CD4-positive, CD25-positive, alpha-beta regulatory T cell (primary cell): ENCODE measurements around the gene ZNF438. TPM values are rescaled to one million over a fixed set of nuclear protein-coding genes. Genes with fewer than 3 reads are reported as not detected.

ENCODE experiments used
- ATAC-seq, 2 donors: fragments of 150-1000 bp; cut with Tn5 transposase; one replicate each; pipeline ENCODE4 v1.10.0; 2021; ENCODE audit warnings: low read depth in 2 of 2, moderate number of reproducible peaks in 2 of 2, moderate library complexity in 1 of 2
- DNase-seq, 3 donors: peaks; one replicate each; pipeline versions ENCODE4 v3.0.0 to v3.0.0-alpha.2; 2012 to 2022; ENCODE audit warnings: mixed read lengths in 1 of 3
- H3K27ac ChIP-seq: one replicate; pipeline ENCODE4 v1.7.0; 2013; ENCODE audit warnings: mild to moderate bottlenecking, low read length; ENCODE audit not compliant: insufficient read depth, poor library complexity, severe bottlenecking
- H3K27me3 ChIP-seq: one replicate; pipeline ENCODE4 v1.7.0; 2013; ENCODE audit warnings: low read length; ENCODE audit not compliant: control insufficient read depth, insufficient read depth
- H3K36me3 ChIP-seq: one replicate; pipeline ENCODE4 v1.7.0; 2013; ENCODE audit warnings: mild to moderate bottlenecking, low read length, moderate library complexity; ENCODE audit not compliant: control insufficient read depth, insufficient read depth
- H3K4me1 ChIP-seq: 2 replicates; pipeline ENCODE4 v1.7.0; 2013; ENCODE audit warnings: mild to moderate bottlenecking, low read length; ENCODE audit not compliant: insufficient read depth, control insufficient read depth, poor library complexity, severe bottlenecking
- H3K4me3 ChIP-seq: one replicate; pipeline ENCODE4 v1.7.0; 2013; ENCODE audit warnings: low read depth, mild to moderate bottlenecking, low read length, moderate library complexity
- H3K9me3 ChIP-seq, 2 experiments: 1 replicate in 1 of 2; 2 replicates in 1 of 2; pipeline ENCODE4 v1.7.0; 2013; ENCODE audit warnings: low read length in 2 of 2, mild to moderate bottlenecking in 1 of 2, moderate library complexity in 1 of 2; ENCODE audit not compliant: control insufficient read depth in 2 of 2
- H3K27ac Mint-ChIP-seq, 3 donors: one replicate each; pipeline ENCODE4 v1.8.0; 2020 to 2022; ENCODE audit warnings: mild to moderate bottlenecking in 3 of 3, mixed read lengths in 3 of 3, moderate library complexity in 2 of 3
- H3K27me3 Mint-ChIP-seq: one replicate; pipeline ENCODE4 v1.8.0; 2022; ENCODE audit warnings: mild to moderate bottlenecking, mixed read lengths
- H3K36me3 Mint-ChIP-seq: one replicate; pipeline ENCODE4 v1.8.0; 2020; ENCODE audit warnings: mixed read lengths
- H3K4me1 Mint-ChIP-seq, 4 donors: one replicate each; pipeline ENCODE4 v1.8.0; 2020 to 2022; ENCODE audit warnings: mixed read lengths in 4 of 4, mild to moderate bottlenecking in 1 of 4
- H3K4me3 Mint-ChIP-seq, 4 donors: one replicate each; pipeline ENCODE4 v1.8.0; 2020 to 2022; ENCODE audit warnings: mild to moderate bottlenecking in 4 of 4, mixed read lengths in 4 of 4, moderate library complexity in 3 of 4
- H3K9me3 Mint-ChIP-seq, 7 donors: one replicate each; pipeline ENCODE4 v1.8.0; 2020 to 2022; ENCODE audit warnings: mixed read lengths in 7 of 7, mild to moderate bottlenecking in 3 of 7, moderate library complexity in 2 of 7
- polyA plus RNA-seq, 4 donors: library from polyadenylated mRNA; unstranded; fragments of 300-500 nt; fragmentation: Illumina TruSeq; gene quantifications; one replicate each; pipeline ENCODE4 v1.2.3, GENCODE V29; 2021
- total RNA-seq: library from RNA; stranded (reverse); gene quantifications from one replicate; pipeline ENCODE4 v1.2.3, GENCODE V29; 2022

The ZNF438 gene
- total and polyA plus RNA-seq, 5 donors from 2014 or later = 1.6 to 5.1 (median 3.4) TPM

GRCh38 chr10:30869566-30869965, 162.1 kb downstream of the ZNF438 start:
- H3K27ac ChIP-seq = no peak overlapping the region
- Mint-ChIP-seq H3K36me3 (no peaks in the 10 kb centered on the region), H3K4me3 (no peak overlapping the region), H3K27ac (no peak overlapping the region), H3K9me3 (no peaks in the 10 kb centered on the region), H3K27me3 (no peaks in the 10 kb centered on the region), H3K4me1 (no peaks in the 10 kb centered on the region)
- DNase-seq (no peak), ATAC-seq (no peak)
- no peaks in the 10 kb centered on the region for H3K36me3 ChIP-seq
- H3K4me3 ChIP-seq = no peak overlapping the region
- no peaks in the 10 kb centered on the region for H3K4me1 ChIP-seq
- no peaks in the 10 kb centered on the region for H3K27me3 ChIP-seq
- no peaks in the 10 kb centered on the region for H3K9me3 ChIP-seq

DNA sequence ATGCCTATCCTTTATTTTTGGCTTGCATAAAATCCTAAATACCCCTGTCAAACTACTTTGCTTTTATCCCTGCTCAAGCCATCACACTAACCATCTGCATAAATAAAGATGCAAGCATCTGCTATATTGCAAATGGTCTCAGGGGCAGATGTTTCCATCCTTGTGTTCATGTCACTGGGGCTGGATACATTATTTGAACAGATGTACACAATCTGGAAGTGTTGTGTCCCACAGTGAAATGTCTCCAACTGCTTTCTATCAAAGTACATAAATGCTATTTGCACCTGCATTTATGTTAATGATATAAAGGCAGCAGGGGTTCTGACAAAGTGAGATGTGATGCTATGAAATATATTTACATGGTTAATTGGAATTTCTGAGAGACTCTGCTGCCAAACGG, 163.1 kb downstream of the ZNF438 start:
- Mint-ChIP-seq H3K4me1 (peaks cover 0 to 1% (median 0%) of the 10 kb centered on the region in 4 donors), H3K27ac (no peak overlapping the region), H3K27me3 (no peaks in the 10 kb centered on the region), H3K9me3 (peaks cover 0 to 2% (median 0%) of the 10 kb centered on the region in 7 donors), H3K36me3 (no peaks in the 10 kb centered on the region), H3K4me3 (no peak overlapping the region)
- DNase-seq (no peak), ATAC-seq (no peak)
- no peaks in the 10 kb centered on the region for H3K27me3 ChIP-seq
- no peak overlapping the region for H3K27ac ChIP-seq
- no peaks in the 10 kb centered on the region for H3K9me3 ChIP-seq
- H3K4me3 ChIP-seq = no peak overlapping the region
- no peaks in the 10 kb centered on the region for H3K36me3 ChIP-seq
- H3K4me1 ChIP-seq = no peaks in the 10 kb centered on the region

- DNase-seq = no peak
- no peak overlapping the region for H3K27ac Mint-ChIP-seq
- no peak for ATAC-seq
Measured at GRCh38 chr10:30866896-30867295, 164.8 kb downstream of the ZNF438 start.

DNA sequence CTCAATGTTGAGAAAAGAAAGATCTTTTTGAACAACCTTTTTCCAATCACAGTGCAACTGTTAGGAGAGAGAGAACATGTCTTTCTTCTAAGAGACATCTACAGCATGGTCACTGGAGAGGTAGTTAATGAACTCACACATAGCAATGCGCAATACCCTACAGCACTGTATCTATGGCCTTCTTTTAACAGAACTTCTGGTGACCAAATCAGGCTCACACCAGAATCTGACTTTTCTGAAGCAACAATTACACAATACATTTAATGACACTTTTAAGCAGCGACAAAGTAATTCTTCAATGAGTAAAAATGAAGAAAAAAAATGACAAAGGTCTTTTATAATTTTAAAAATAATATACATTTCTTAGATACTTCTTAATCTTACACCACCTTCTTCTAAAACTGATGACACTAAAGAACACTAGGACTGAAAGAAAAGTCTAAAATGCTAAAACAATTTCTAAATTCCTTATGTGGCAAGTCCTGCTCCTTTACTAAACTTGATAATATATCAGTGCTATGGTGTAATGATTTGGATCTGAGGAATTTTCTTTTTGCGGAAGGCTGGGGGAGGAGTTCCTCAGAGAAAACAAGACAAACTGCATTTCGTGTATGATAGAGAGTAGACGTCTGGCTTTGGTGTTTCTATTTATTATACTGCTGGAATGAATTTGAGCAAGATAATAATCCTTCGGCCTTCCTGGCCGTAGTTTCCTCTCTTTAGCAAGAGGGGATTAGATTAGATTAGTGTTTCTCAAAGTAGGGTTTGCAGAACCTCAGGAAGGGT, 166.3 kb downstream of the ZNF438 start:
- peaks cover 0 to 2% (median 0%) of the 10 kb centered on the region in 4 donors for H3K4me1 Mint-ChIP-seq
- H3K27me3 Mint-ChIP-seq = no peaks in the 10 kb centered on the region
- no peak overlapping the region for H3K4me3 ChIP-seq
- H3K27ac Mint-ChIP-seq = no peak overlapping the region
- no peak overlapping the region for H3K4me3 Mint-ChIP-seq
- H3K4me1 ChIP-seq = no peaks in the 10 kb centered on the region
- H3K27ac ChIP-seq = no peak overlapping the region
- H3K36me3 ChIP-seq = no peaks in the 10 kb centered on the region
- H3K9me3 ChIP-seq = no peaks in the 10 kb centered on the region
- DNase-seq (no peak), ATAC-seq (no peak)
- H3K27me3 ChIP-seq = no peaks in the 10 kb centered on the region
- H3K36me3 Mint-ChIP-seq = no peaks in the 10 kb centered on the region
- H3K9me3 Mint-ChIP-seq = peaks cover 0 to 2% (median 0%) of the 10 kb centered on the region in 7 donors

More at GRCh38 chr10:30866896-30867295, 164.8 kb downstream of the ZNF438 start:
- Mint-ChIP-seq H3K27me3 (no peaks in the 10 kb centered on the region), H3K36me3 (no peaks in the 10 kb centered on the region), H3K9me3 (peaks cover 0 to 2% (median 0%) of the 10 kb centered on the region in 7 donors), H3K4me3 (no peak overlapping the region), H3K4me1 (peaks cover 0 to 2% (median 0%) of the 10 kb centered on the region in 4 donors)
- Histone ChIP-seq H3K27me3 (no peaks in the 10 kb centered on the region), H3K4me3 (no peak overlapping the region), H3K36me3 (no peaks in the 10 kb centered on the region), H3K9me3 (no peaks in the 10 kb centered on the region), H3K27ac (no peak overlapping the region), H3K4me1 (no peaks in the 10 kb centered on the region)

- Histone ChIP-seq H3K9me3 (no peaks in the 10 kb centered on the region), H3K36me3 (no peaks in the 10 kb centered on the region), H3K4me3 (no peak overlapping the region), H3K27ac (no peak overlapping the region), H3K4me1 (no peaks in the 10 kb centered on the region), H3K27me3 (no peaks in the 10 kb centered on the region)
- no peak for ATAC-seq
- Mint-ChIP-seq H3K27ac (no peak overlapping the region), H3K9me3 (peaks cover 0 to 2% (median 0%) of the 10 kb centered on the region in 7 donors), H3K4me3 (no peak overlapping the region), H3K4me1 (peaks cover 0 to 2% (median 0%) of the 10 kb centered on the region in 4 donors), H3K27me3 (no peaks in the 10 kb centered on the region), H3K36me3 (peaks cover 3% of the 10 kb centered on the region)
- DNase-seq = no peak
Measured at GRCh38 chr10:30863516-30864210, 168.0 kb downstream of the ZNF438 start.

- no peaks in the 10 kb centered on the region for H3K27me3 Mint-ChIP-seq
- no peaks in the 10 kb centered on the region for H3K4me1 ChIP-seq
- peaks cover 3% of the 10 kb centered on the region for H3K36me3 Mint-ChIP-seq
- DNase-seq = no peak
- H3K36me3 ChIP-seq = no peaks in the 10 kb centered on the region
- no peaks in the 10 kb centered on the region for H3K9me3 ChIP-seq
- H3K4me1 Mint-ChIP-seq = peaks cover 0 to 2% (median 0%) of the 10 kb centered on the region in 4 donors
- no peak for ATAC-seq
- H3K4me3 Mint-ChIP-seq = no peak overlapping the region
- no peak overlapping the region for H3K4me3 ChIP-seq
- H3K9me3 Mint-ChIP-seq = peaks cover 0 to 2% (median 0%) of the 10 kb centered on the region in 7 donors
- no peaks in the 10 kb centered on the region for H3K27me3 ChIP-seq
- no peak overlapping the region for H3K27ac ChIP-seq
- no peak overlapping the region for H3K27ac Mint-ChIP-seq
Measured at GRCh38 chr10:30862486-30862885, 169.2 kb downstream of the ZNF438 start.

DNA sequence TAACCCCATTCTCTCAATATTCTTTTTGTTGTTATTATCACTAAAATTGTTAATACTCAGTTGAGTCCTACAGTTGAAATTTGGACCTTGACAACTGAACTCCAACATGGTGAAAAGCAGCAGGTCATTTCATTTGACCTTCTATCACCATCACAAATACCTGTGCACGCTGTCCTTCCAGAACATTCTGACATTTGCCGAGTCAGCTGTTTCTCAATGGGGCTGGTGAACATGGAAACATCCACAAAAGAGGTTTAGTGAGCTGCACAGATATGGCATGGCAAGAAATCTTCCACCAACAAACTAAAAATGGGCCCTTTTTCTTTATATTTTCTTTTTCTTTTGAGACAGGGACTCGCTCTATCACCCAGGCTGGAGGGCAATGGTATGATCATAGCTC, 169.7 kb downstream of the ZNF438 start:
- Mint-ChIP-seq H3K27me3 (no peaks in the 10 kb centered on the region), H3K27ac (no peak overlapping the region), H3K9me3 (peaks cover 0 to 2% (median 0%) of the 10 kb centered on the region in 7 donors), H3K4me1 (peaks cover 0 to 2% (median 0%) of the 10 kb centered on the region in 4 donors), H3K4me3 (no peak overlapping the region), H3K36me3 (peaks cover 3% of the 10 kb centered on the region)
- H3K27ac ChIP-seq = no peak overlapping the region
- H3K27me3 ChIP-seq = no peaks in the 10 kb centered on the region
- H3K9me3 ChIP-seq = no peaks in the 10 kb centered on the region
- no peaks in the 10 kb centered on the region for H3K4me1 ChIP-seq
- ATAC-seq = no peak
- no peaks in the 10 kb centered on the region for H3K36me3 ChIP-seq
- H3K4me3 ChIP-seq = no peak overlapping the region
- no peak for DNase-seq
